ENCODE measurements around the gene SLC45A2. TPM values are rescaled to one million over a fixed set of nuclear protein-coding genes. Genes with fewer than 3 reads are reported as not detected.

The SLC45A2 gene
- total and polyA plus RNA-seq, 3 donors from 2014 or later: 0.93 to 2.0 (median 1.6) TPM

GRCh38 chr5:33903118-33903517 lies 81.4 kb downstream of the SLC45A2 start:
- Histone ChIP-seq H3K27ac (no peak overlapping the region), H3K9me3 (no peaks in the 10 kb centered on the region), H3K36me3 (ENCODE audit: low read depth, missing control alignments) (no peaks in the 10 kb centered on the region), H3K4me1 (no peaks in the 10 kb centered on the region), H3K4me3 (no peak overlapping the region), H3K27me3 (no peaks in the 10 kb centered on the region)
- DNase-seq: no peak
- intact Hi-C loops (cut with DNase I; ENCODE audit: low total_unique reads): no loop called here
- 82 to 100% methylated on average over 1 to 2 of the region's 2 CpGs for WGBS, 2 donors
- no peak for TF ChIP-seq CTCF (IDR thresholded peaks at IDR 0.05)
- no peak for TF ChIP-seq POLR2A (IDR thresholded peaks at IDR 0.05)

GRCh38 chr5:33901156-33901555 lies 83.3 kb downstream of the SLC45A2 start:
- intact Hi-C loops (cut with DNase I; ENCODE audit: low total_unique reads): no loop called here
- WGBS, 2 donors: 61 to 65% methylated on average over 1 of the region's 1 CpG
- H3K9me3 ChIP-seq: no peaks in the 10 kb centered on the region
- H3K4me1 ChIP-seq: no peaks in the 10 kb centered on the region
- no peak for TF ChIP-seq POLR2A (IDR thresholded peaks at IDR 0.05)
- no peak for TF ChIP-seq CTCF (IDR thresholded peaks at IDR 0.05)
- H3K27ac ChIP-seq: no peak overlapping the region
- no peak overlapping the region for H3K4me3 ChIP-seq
- H3K27me3 ChIP-seq: no peaks in the 10 kb centered on the region
- no peaks in the 10 kb centered on the region for H3K36me3 ChIP-seq (ENCODE audit: low read depth, missing control alignments)
- DNase-seq: no peak

Small RNA genes lying within 50 kb of the gene (small RNA-seq; reads per million reads assigned to genes)
- 0 reads per million in 2 donors for gene AC139783.1

Other genes with a start within 250 kb of the SLC45A2 start
- gene ADAMTS12, start 92.7 kb downstream of the SLC45A2 start, total RNA-seq: 1 to 10 TPM; 7.5 to 9.3 TPM
- 4.9 TPM for gene ADAMTS12, start 92.7 kb downstream of the SLC45A2 start, polyA plus RNA-seq (ENCODE audit: insufficient read depth, low read depth, low replicate concordance)
- gene RXFP3, start 48.3 kb downstream of the SLC45A2 start, total RNA-seq: not detected
- gene RXFP3, start 48.3 kb downstream of the SLC45A2 start, polyA plus RNA-seq (ENCODE audit: insufficient read depth, low read depth, low replicate concordance): not detected
- 10 to 100 TPM in 1 of 2 donors, 1 to 10 TPM in 1; 6.9 to 12.6 TPM for gene AMACR, start 23.4 kb upstream of the SLC45A2 start, total RNA-seq
- 12.1 TPM for gene AMACR, start 23.4 kb upstream of the SLC45A2 start, polyA plus RNA-seq (ENCODE audit: insufficient read depth, low read depth, low replicate concordance)
- 10 to 100 TPM; 14.1 to 27.1 TPM for gene C1QTNF3, start 58.5 kb upstream of the SLC45A2 start, total RNA-seq
- gene C1QTNF3, start 58.5 kb upstream of the SLC45A2 start, polyA plus RNA-seq (ENCODE audit: insufficient read depth, low read depth, low replicate concordance): 31.3 TPM

Data from testis (tissue), 3 donors.